Lung (tissue), 12 donors: Measurements from ENCODE around the gene BTG4. TPM values are rescaled to one million over a fixed set of nuclear protein-coding genes. Genes with fewer than 3 reads are reported as not detected.

Source experiments
- ATAC-seq: fragments of 200-7000 bp; cut with Tn5 transposase; one replicate; pipeline ENCODE4 v1.9.1; 2020; ENCODE audit warnings: moderate number of reproducible peaks; ENCODE audit not compliant: insufficient read depth, low FRiP score
- DNase-seq, 3 donors: peaks; one replicate each; pipeline ENCODE4 v3.0.0-alpha.2; 2013 to 2017
- H3K27ac ChIP-seq, 2 donors: one replicate each; pipeline ENCODE4 v1.5.1; 2013; ENCODE audit warnings: mild to moderate bottlenecking in 2 of 2, moderate library complexity in 2 of 2, control low read depth in 1 of 2, inconsistent platforms in 1 of 2, low read depth in 1 of 2, low read length in 1 of 2
- H3K27me3 ChIP-seq, 3 donors: one replicate each; pipeline ENCODE4 v1.5.1; 2013; ENCODE audit warnings: low read length in 2 of 3; ENCODE audit not compliant: control insufficient read depth in 3 of 3, insufficient read depth in 3 of 3
- H3K36me3 ChIP-seq, 4 donors: one replicate each; pipeline ENCODE4 v1.5.1; 2013; ENCODE audit warnings: low read length in 4 of 4, mild to moderate bottlenecking in 1 of 4, moderate library complexity in 1 of 4; ENCODE audit not compliant: control insufficient read depth in 4 of 4, insufficient read depth in 4 of 4
- H3K4me1 ChIP-seq, 5 donors: one replicate each; pipeline ENCODE4 v1.5.1; 2013; ENCODE audit warnings: low read length in 5 of 5, mild to moderate bottlenecking in 2 of 5, moderate library complexity in 1 of 5; ENCODE audit not compliant: control insufficient read depth in 5 of 5, insufficient read depth in 5 of 5
- H3K4me3 ChIP-seq: one replicate; pipeline ENCODE4 v1.5.1; 2013; ENCODE audit warnings: mild to moderate bottlenecking, control low read depth, moderate library complexity
- H3K9ac ChIP-seq, 2 donors: one replicate each; pipeline ENCODE4 v1.5.1; 2013; ENCODE audit warnings: low read length in 2 of 2, control low read depth in 1 of 2; ENCODE audit not compliant: insufficient read depth in 1 of 2
- H3K9me3 ChIP-seq, 4 donors: one replicate each; pipeline ENCODE4 v1.5.1; 2013; ENCODE audit warnings: low read length in 3 of 4, mild to moderate bottlenecking in 1 of 4, moderate library complexity in 1 of 4; ENCODE audit not compliant: control insufficient read depth in 4 of 4, insufficient read depth in 3 of 4
- WGBS, 2 donors: extraction: QIAGEN DNeasy Blood & Tissue Kit; methylation state at CpG; one replicate each; pipeline ENCODE4 v1.1.7; 2013; 5-methylcytosine and 5-hydroxymethylcytosine counted together
- polyA plus RNA-seq, 2 donors: library from polyadenylated mRNA; stranded (reverse); fragments of 200-250 nt; gene quantifications; one replicate each; pipeline ENCODE4 v1.2.1, GENCODE V29; 2013
- total RNA-seq, 2 donors: library from RNA; depleted of rRNA in 1 of 2; stranded (reverse); fragments of >200 nt in 1 of 2; gene quantifications; one replicate each; pipeline ENCODE4 v1.2.1, GENCODE V29; 2014 to 2021
- TF ChIP-seq, protein P1 (sequence below): IDR thresholded peaks from 2 replicates; pipeline ENCODE4 v1.5.1; 2012; ENCODE audit warnings: mild to moderate bottlenecking; ENCODE audit errors: control extremely low read depth, extremely low read depth
- donor health status: control.
- donor health status: control.
- donor health status: Bipolar disorder and iron deficiency.
- donor health status: healthy.
- donor health status: DM: yes; HTN: yes; CAD: no.

Gene BTG4
- total and polyA plus RNA-seq, 4 donors, result 0.23 to 1.5 (median 0.52) TPM

DNA sequence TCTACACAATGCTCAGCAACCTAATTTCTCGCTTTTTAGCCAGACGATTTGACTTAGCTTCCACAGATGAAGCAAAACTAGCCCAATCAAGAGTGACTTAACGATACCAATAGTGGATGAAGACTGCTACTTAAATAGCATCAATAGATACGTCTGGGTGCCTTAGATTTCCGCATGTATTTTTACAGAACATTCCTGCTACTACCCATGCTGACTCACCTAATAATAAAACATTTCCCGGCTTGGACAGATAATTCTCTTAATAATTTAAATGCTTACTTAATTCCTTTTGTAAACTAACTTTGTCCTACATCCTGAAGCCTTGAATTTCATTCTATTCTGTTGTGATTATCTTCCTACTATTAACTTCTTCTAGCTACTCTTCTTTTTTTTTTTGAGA is 23.1 kb upstream of the BTG4 start:
- TF ChIP-seq, protein P1, sequence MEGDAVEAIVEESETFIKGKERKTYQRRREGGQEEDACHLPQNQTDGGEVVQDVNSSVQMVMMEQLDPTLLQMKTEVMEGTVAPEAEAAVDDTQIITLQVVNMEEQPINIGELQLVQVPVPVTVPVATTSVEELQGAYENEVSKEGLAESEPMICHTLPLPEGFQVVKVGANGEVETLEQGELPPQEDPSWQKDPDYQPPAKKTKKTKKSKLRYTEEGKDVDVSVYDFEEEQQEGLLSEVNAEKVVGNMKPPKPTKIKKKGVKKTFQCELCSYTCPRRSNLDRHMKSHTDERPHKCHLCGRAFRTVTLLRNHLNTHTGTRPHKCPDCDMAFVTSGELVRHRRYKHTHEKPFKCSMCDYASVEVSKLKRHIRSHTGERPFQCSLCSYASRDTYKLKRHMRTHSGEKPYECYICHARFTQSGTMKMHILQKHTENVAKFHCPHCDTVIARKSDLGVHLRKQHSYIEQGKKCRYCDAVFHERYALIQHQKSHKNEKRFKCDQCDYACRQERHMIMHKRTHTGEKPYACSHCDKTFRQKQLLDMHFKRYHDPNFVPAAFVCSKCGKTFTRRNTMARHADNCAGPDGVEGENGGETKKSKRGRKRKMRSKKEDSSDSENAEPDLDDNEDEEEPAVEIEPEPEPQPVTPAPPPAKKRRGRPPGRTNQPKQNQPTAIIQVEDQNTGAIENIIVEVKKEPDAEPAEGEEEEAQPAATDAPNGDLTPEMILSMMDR, result no peak
- H3K9ac ChIP-seq, result no peak overlapping the region
- H3K27me3 ChIP-seq, result peaks cover 0 to 10% (median 6%) of the 10 kb centered on the region in 3 donors
- DNase-seq (no peak), ATAC-seq (no peak)
- WGBS, 2 donors, result 89 to 92% methylated on average over 6 of the region's 6 CpGs
- H3K4me3 ChIP-seq, result no peak overlapping the region
- H3K9me3 ChIP-seq, result peaks cover 0 to 5% (median 1%) of the 10 kb centered on the region in 4 donors
- H3K4me1 ChIP-seq, result peaks cover 0 to 6% (median 0%) of the 10 kb centered on the region in 5 donors
- H3K36me3 ChIP-seq, result no peaks in the 10 kb centered on the region
- no peak overlapping the region for H3K27ac ChIP-seq

DNA sequence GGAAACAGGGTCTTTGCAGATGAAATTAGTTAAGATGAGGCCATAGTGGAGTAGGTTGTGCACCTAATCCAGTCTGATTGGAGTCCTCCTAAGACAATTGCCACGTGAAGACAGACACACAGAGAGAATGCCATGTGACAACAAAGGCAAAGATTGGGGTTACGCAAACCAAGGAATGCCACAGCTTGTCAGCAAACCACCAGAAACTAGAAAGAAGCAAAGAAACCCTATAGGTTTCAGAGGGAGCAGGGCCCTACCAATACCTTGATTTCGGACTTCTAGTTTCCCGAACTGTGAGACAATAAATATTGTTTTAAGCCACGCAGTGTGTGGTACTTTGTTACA is 20.2 kb upstream of the BTG4 start:
- ATAC-seq, result no peak
- 83 to 85% methylated on average over 5 of the region's 5 CpGs for WGBS, 2 donors
- no peak overlapping the region for H3K9ac ChIP-seq
- TF ChIP-seq, protein P1, result no peak
- no peaks in the 10 kb centered on the region for H3K36me3 ChIP-seq
- DNase-seq, result no peak
- H3K27me3 ChIP-seq, result peaks cover 0 to 10% (median 6%) of the 10 kb centered on the region in 3 donors
- H3K27ac ChIP-seq, result no peak overlapping the region
- H3K4me3 ChIP-seq, result no peak overlapping the region
- H3K4me1 ChIP-seq, result no peaks in the 10 kb centered on the region
- H3K9me3 ChIP-seq, result no peaks in the 10 kb centered on the region

DNA sequence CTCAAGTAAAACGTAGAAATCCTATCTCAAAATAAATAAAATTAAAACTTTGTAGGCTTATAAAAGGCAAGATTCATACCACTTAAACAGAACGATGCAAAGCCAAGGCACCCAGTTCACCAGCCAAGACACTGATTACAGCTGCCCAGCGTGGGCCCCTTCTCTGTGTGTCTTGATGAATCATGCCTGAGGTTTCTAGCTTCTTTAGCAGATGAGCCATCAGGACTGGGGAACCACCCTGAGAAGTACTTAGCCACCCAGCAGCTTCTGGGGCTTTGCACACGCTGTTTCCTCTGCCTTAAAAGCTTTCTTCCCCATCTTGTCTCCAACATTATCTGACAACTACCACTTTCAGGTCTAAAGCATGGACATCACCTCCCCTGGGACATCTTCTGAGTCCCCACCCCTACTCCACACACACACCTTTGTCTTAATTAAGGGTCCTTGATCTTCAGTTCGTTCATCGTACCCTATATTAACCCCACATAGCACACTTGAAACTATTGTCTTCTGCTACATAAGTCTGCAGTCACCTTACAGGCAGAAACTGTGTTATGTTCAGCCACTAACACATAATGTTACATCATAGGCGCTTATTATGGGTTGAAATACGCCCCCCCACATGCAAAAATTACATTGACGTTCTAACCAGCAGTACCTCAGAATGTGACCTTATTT is 19.6 kb upstream of the BTG4 start:
- WGBS, 2 donors, result 71 to 72% methylated on average over 9 of the region's 9 CpGs
- no peak overlapping the region for H3K27ac ChIP-seq
- no peak overlapping the region for H3K4me3 ChIP-seq
- TF ChIP-seq, protein P1, result no peak
- no peak overlapping the region for H3K9ac ChIP-seq
- no peaks in the 10 kb centered on the region for H3K9me3 ChIP-seq
- H3K27me3 ChIP-seq, result peaks cover 0 to 10% (median 6%) of the 10 kb centered on the region in 3 donors
- ATAC-seq (no peak), DNase-seq (no peak)
- no peaks in the 10 kb centered on the region for H3K36me3 ChIP-seq
- H3K4me1 ChIP-seq, result no peaks in the 10 kb centered on the region

DNA sequence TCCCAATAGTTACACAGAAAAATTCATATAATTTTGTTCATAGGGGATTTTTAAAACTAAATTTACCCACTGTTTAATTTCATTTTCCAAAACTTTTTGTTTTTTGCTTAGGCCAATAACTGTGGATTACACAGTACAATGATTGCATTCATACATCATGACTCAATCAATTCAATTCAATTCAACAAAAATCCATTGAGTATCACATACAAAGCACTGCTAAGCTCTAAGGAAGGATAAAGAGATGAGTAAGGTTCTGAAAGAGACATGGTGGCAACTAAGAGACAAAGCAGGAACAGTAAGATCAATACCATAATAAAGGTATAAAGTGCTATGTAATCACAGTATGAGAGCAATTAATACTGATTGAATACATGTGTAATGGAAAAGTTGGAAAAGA is 18.9 kb upstream of the BTG4 start:
- Histone ChIP-seq H3K36me3 (no peaks in the 10 kb centered on the region), H3K27me3 (peaks cover 0 to 10% (median 6%) of the 10 kb centered on the region in 3 donors), H3K4me3 (no peak overlapping the region), H3K4me1 (no peaks in the 10 kb centered on the region), H3K27ac (no peak overlapping the region), H3K9me3 (no peaks in the 10 kb centered on the region), H3K9ac (no peak overlapping the region)
- ATAC-seq (no peak), DNase-seq (no peak)
- TF ChIP-seq, protein P1, result no peak
